Medulla oblongata (tissue), 1 donor: ENCODE data around the gene MDGA2.
"Not testable (repeated sequence)": the region's sequence is repeated elsewhere in the genome, so short reads cannot be mapped to it uniquely, and the experiment has no call there.

Experiments used
- DNase-seq: peaks from one replicate; pipeline ENCODE4 v3.0.0-alpha.2; 2015; ENCODE audit errors: extremely low spot score

Gene MDGA2

GRCh38 chr14:47240748-47241437, 434.5 kb downstream of the MDGA2 start:
- no peak for DNase-seq

GRCh38 chr14:47235619-47236018, 439.8 kb downstream of the MDGA2 start:
- DNase-seq, result no peak

- DNase-seq, result no peak
Measured at GRCh38 chr14:47226877-47227520, 448.4 kb downstream of the MDGA2 start.

GRCh38 chr14:47223656-47224055, 451.7 kb downstream of the MDGA2 start:
- no peak for DNase-seq

- DNase-seq, result no peak
Measured at GRCh38 chr14:47220096-47220495, 455.3 kb downstream of the MDGA2 start.

GRCh38 chr14:47211263-47211662, 464.1 kb downstream of the MDGA2 start:
- DNase-seq, result no peak

- no peak for DNase-seq
Measured at GRCh38 chr14:47210099-47210498, 465.3 kb downstream of the MDGA2 start.

GRCh38 chr14:47208434-47208833, 467.0 kb downstream of the MDGA2 start:
- no peak for DNase-seq

- peak; percentile 67 for DNase-seq
Measured at GRCh38 chr14:47207617-47208016, 467.8 kb downstream of the MDGA2 start.

- no peak for DNase-seq
Measured at GRCh38 chr14:47200740-47201139, 474.7 kb downstream of the MDGA2 start.

- DNase-seq, result no peak
Measured at GRCh38 chr14:47195582-47195981, 479.8 kb downstream of the MDGA2 start.

- no peak for DNase-seq
Measured at GRCh38 chr14:47194055-47194454, 481.4 kb downstream of the MDGA2 start.

GRCh38 chr14:47192203-47192602, 483.2 kb downstream of the MDGA2 start:
- DNase-seq, result not testable (repeated sequence)

- DNase-seq, result no peak
Measured at GRCh38 chr14:47191700-47192099, 483.7 kb downstream of the MDGA2 start.

- no peak for DNase-seq
Measured at GRCh38 chr14:47189911-47190484, 485.4 kb downstream of the MDGA2 start.

- DNase-seq, result no peak
Measured at GRCh38 chr14:47186486-47186885, 488.9 kb downstream of the MDGA2 start.

GRCh38 chr14:47179906-47180305, 495.5 kb downstream of the MDGA2 start:
- DNase-seq, result no peak

- DNase-seq, result not testable (repeated sequence)
Measured at GRCh38 chr14:47171896-47172295, 503.5 kb downstream of the MDGA2 start.

- no peak for DNase-seq
Measured at GRCh38 chr14:47167402-47167801, 508.0 kb downstream of the MDGA2 start.

GRCh38 chr14:47155395-47155794, 520.0 kb downstream of the MDGA2 start:
- DNase-seq, result no peak

- no peak for DNase-seq
Measured at GRCh38 chr14:47154276-47154797, 521.1 kb downstream of the MDGA2 start.

- no peak for DNase-seq
Measured at GRCh38 chr14:47153746-47154145, 521.7 kb downstream of the MDGA2 start.

- DNase-seq, result no peak
Measured at GRCh38 chr14:47150267-47150666, 525.1 kb downstream of the MDGA2 start.
